ENCODE data around the gene KCTD10.

The KCTD10 gene

GRCh38 chr12:109467978-109468676 lies 9.0 kb downstream of the KCTD10 start:
- DNase-seq = no peak

- DNase-seq = no peak
These were observed 10.3 kb downstream of the KCTD10 start for GRCh38 chr12:109466821-109467220.

GRCh38 chr12:109466305-109466704 lies 10.8 kb downstream of the KCTD10 start:
- DNase-seq = no peak

- no peak for DNase-seq
These were observed 12.3 kb downstream of the KCTD10 start for GRCh38 chr12:109464642-109465351.

- DNase-seq = no peak
These were observed 13.3 kb downstream of the KCTD10 start for GRCh38 chr12:109463756-109464155.

GRCh38 chr12:109462868-109463692 lies 14.0 kb downstream of the KCTD10 start:
- DNase-seq = no peak

- no peak for DNase-seq
These were observed 15.0 kb downstream of the KCTD10 start for GRCh38 chr12:109461846-109462756.

GRCh38 chr12:109461049-109461845 lies 15.9 kb downstream of the KCTD10 start:
- DNase-seq = no peak

- no peak for DNase-seq
These were observed 16.6 kb downstream of the KCTD10 start for GRCh38 chr12:109460538-109460937.

GRCh38 chr12:109459247-109459646 lies 17.9 kb downstream of the KCTD10 start:
- DNase-seq = no peak

GRCh38 chr12:109458771-109459208 lies 18.3 kb downstream of the KCTD10 start:
- no peak for DNase-seq

GRCh38 chr12:109458086-109458485 lies 19.0 kb downstream of the KCTD10 start:
- no peak for DNase-seq

- DNase-seq = no peak
These were observed 21.4 kb downstream of the KCTD10 start for GRCh38 chr12:109455706-109456105.

- no peak for DNase-seq
These were observed 24.6 kb downstream of the KCTD10 start for GRCh38 chr12:109452489-109452888.

GRCh38 chr12:109451400-109451799 lies 25.7 kb downstream of the KCTD10 start:
- no peak for DNase-seq

- DNase-seq = no peak
These were observed 26.1 kb downstream of the KCTD10 start for GRCh38 chr12:109450980-109451379.

GRCh38 chr12:109449845-109450532 lies 27.1 kb downstream of the KCTD10 start:
- no peak for DNase-seq

GRCh38 chr12:109448707-109449390 lies 28.3 kb downstream of the KCTD10 start:
- no peak for DNase-seq

GRCh38 chr12:109448272-109448671 lies 28.8 kb downstream of the KCTD10 start:
- no peak for DNase-seq

GRCh38 chr12:109447482-109447881 lies 29.6 kb downstream of the KCTD10 start:
- no peak for DNase-seq

All from stimulated activated CD4-positive, alpha-beta T cell treated with anti-CD3 and anti-CD28 coated beads, Interleukin-15, amount 100 ng/mL, for 24 hours (primary cell).